ENCODE data around the gene HTATIP2.
"Not testable (repeated sequence)": the region's sequence is repeated elsewhere in the genome, so short reads cannot be mapped to it uniquely, and the experiment has no call there.

HTATIP2 gene

GRCh38 chr11:20374741-20375300, 11.3 kb downstream of the HTATIP2 start:
- H3K36me3 ChIP-seq, result no peaks in the 10 kb centered on the region
- DNase-seq, result no peak
- no peaks in the 10 kb centered on the region for H3K9me3 ChIP-seq
- no peak for TF ChIP-seq CTCF (IDR thresholded peaks at IDR 0.05; ENCODE audit: low read depth, low read length)
- no peaks in the 10 kb centered on the region for H3K27me3 ChIP-seq
- H3K4me3 ChIP-seq (ENCODE audit: low read depth, low read length), result no peak overlapping the region
- peaks cover 2% of the 10 kb centered on the region; the same call in 1 of the 2 replicates for H3K4me1 ChIP-seq

GRCh38 chr11:20376162-20376730, 12.7 kb downstream of the HTATIP2 start:
- Histone ChIP-seq H3K9me3 (no peaks in the 10 kb centered on the region), H3K4me1 (no peaks in the 10 kb centered on the region), H3K36me3 (no peaks in the 10 kb centered on the region), H3K4me3 (ENCODE audit: low read depth, low read length) (no peak overlapping the region), H3K27me3 (no peaks in the 10 kb centered on the region)
- DNase-seq, result no peak
- no peak for TF ChIP-seq CTCF (IDR thresholded peaks at IDR 0.05; ENCODE audit: low read depth, low read length)

DNA sequence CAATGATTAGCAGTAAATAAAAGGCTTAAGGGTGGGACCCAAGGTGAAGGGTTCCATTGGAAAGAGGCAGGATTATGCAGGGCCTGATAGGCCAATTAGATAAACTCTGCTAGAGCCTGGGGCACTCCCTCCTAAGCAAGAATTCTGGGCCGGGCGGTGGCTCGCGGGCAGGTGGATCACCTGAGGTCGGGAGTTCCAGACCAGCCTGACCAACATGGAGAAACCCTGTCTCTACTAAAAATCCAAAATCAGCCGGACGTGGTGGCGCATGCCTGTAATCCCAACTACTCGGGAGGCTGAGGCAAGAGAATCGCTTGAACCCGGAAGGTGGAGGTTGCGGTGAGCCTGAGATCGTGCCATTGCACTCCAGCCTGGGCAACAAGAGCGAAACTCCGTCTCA, 22.5 kb downstream of the HTATIP2 start:
- not testable (repeated sequence) for H3K36me3 ChIP-seq; H3K27me3 ChIP-seq; H3K9me3 ChIP-seq; H3K4me3 ChIP-seq (ENCODE audit: low read depth, low read length); DNase-seq; H3K4me1 ChIP-seq

GRCh38 chr11:20387261-20388095, 24.0 kb downstream of the HTATIP2 start, which contains the start of gene PRMT3:
TSS of gene PRMT3 (plus strand) at chr11:20387716. CDS start at chr11:20387747, 31 bp downstream.
- no peak; the same call in 1 of the 2 replicates for TF ChIP-seq CTCF (IDR thresholded peaks at IDR 0.05; ENCODE audit: low read depth, low read length)
- H3K27me3 ChIP-seq, result no peaks in the 10 kb centered on the region
- peak within 1 kb of the TSS; percentile 76 for H3K4me3 ChIP-seq (ENCODE audit: low read depth, low read length)
- DNase-seq, result peak; percentile 92
- no peaks in the 10 kb centered on the region for H3K36me3 ChIP-seq
- H3K4me1 ChIP-seq, result no peaks in the 10 kb centered on the region
- H3K9me3 ChIP-seq, result no peaks in the 10 kb centered on the region

GRCh38 chr11:20388096-20389055, 24.9 kb downstream of the HTATIP2 start:
- Histone ChIP-seq H3K9me3 (no peaks in the 10 kb centered on the region), H3K27me3 (no peaks in the 10 kb centered on the region), H3K4me3 (ENCODE audit: low read depth, low read length) (peak overlapping the region; percentile 76), H3K36me3 (no peaks in the 10 kb centered on the region), H3K4me1 (no peaks in the 10 kb centered on the region)
- no peak for TF ChIP-seq CTCF (IDR thresholded peaks at IDR 0.05; ENCODE audit: low read depth, low read length)
- no peak for DNase-seq

DNA sequence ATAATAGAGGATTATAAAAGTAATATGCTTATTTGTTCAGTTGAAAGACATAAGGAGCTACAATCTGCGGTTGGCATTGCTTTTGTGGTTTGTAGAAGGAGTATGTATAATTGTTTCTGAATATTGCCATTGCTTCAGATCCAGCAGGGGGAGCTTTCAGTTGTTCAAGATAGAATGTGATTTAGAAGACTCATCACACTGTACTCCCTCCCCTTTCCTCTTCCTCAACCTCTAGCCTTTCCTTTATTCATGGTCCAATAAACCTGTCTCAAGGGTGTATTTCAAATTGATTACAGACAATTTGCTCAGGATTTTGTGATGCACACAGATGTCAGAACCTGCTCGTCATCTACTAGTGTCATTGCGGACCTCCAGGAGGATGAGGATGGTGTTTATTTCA, 33.8 kb downstream of the HTATIP2 start:
- TF ChIP-seq CTCF (IDR thresholded peaks at IDR 0.05; ENCODE audit: low read depth, low read length), result peak; percentile 61
- Histone ChIP-seq H3K36me3 (peaks cover 10% of the 10 kb centered on the region), H3K4me1 (no peaks in the 10 kb centered on the region), H3K9me3 (no peaks in the 10 kb centered on the region), H3K4me3 (ENCODE audit: low read depth, low read length) (no peak overlapping the region), H3K27me3 (no peaks in the 10 kb centered on the region)
- DNase-seq, result peak; percentile 10

Measured in BE2C (cell line).